HG02642 (cell line): ENCODE results near the gene FFAR4.
A peak's percentile ranks its signal among the peaks of the same experiment; 100 is the strongest.
"Not testable (repeated sequence)": the region's sequence is repeated elsewhere in the genome, so short reads cannot be mapped to it uniquely, and the experiment has no call there.

Source experiments
- ATAC-seq: cut with Tn5 transposase; IDR thresholded peaks from one replicate; pipeline ENCODE4 v1.9.1; 2021; ENCODE audit warnings: mild to moderate bottlenecking; ENCODE audit not compliant: unreplicated experiment, poor library complexity

FFAR4 gene

GRCh38 chr10:93566435-93567276 is at the start of gene FFAR4:
TSS of gene FFAR4 (plus strand) at chr10:93566665. CDS start at chr10:93566721, 56 bp downstream.
- ATAC-seq: no peak

DNA sequence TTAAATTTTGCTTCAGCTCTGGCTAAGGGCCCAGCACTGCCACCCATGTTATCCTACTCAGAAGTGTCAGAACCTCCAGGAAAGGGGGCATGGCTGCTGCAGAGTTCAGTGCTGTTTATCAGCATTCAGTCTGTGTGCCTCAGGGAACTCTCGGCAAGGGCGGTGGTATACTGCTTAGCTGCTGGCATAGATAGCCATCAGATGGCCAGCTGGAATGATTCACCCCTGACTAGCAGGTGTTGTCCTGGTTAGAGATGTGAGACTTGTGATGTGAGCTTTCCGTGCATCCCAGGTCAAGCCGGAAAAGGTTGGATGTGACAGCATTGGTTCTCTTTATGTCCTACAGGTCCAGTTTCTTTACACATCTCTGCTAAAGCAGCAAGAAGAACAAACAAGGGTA is 47.9 kb upstream of the FFAR4 start:
- no peak for ATAC-seq

DNA sequence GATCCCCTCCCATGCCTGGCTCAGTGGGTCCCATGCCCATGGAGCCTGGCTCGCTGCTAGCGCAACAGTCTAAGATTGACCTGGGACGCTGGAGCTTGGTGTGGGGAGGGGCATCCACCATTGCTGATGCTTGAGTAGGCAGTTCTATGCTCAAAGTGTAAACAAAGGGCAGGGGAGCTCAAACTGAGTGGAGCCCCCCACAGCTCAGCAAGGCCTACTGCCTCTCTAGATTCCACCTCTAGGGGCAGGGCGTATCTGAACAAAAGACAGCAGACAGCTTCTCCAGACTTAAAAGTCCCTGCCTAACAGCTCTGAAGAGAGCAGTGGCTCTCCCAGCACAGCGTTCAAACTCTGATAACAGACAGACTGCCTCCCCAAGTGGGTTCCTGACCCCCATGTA is 31.2 kb upstream of the FFAR4 start:
- no peak for ATAC-seq

- not testable (repeated sequence) for ATAC-seq
These were observed 25.6 kb upstream of the FFAR4 start for GRCh38 chr10:93540871-93541270.

DNA sequence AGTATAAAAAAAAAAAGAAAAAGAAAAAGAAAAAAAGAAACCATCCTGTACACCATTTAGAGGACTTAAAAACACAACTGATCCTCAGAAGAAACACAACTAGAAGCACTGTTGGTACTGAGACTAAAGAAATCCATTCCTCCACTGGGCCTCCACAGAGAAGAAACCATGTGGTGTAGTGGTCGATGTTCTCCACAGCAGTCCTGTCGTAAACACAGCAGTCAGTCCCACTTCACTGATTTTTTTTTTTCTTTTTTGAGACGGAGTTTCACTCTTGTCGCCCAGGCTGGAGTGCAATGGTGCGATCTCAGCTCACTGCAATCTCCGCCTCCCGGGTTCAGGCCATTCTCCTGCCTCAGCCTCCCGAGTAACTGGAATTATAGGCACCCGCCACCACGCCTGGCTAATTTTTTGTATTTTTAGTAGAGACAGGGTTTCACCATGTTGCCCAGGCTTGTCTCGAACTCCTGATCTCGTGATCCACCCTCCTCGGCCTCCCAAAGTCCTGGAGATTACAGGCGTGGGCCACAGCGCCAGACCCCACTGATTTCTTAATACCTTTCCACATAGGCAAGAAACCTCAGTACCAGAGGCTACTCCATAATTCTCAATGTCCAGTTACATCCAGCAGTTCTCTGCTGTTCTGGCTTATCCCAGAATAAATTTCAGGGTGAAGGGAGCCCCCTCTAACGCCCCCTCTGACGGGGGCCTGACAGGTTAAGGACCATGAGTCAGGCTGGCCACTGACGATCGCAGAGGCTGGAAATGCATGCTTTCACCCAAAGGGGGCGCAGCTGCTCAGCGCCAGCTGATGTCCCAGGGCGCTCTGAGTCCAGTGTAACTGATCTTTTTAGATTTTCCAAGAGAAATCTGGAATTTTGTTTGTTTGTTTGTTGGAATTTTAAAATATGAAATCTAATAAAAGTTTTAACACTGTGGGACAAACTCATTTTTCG is 24.8 kb upstream of the FFAR4 start:
- ATAC-seq: no peak

DNA sequence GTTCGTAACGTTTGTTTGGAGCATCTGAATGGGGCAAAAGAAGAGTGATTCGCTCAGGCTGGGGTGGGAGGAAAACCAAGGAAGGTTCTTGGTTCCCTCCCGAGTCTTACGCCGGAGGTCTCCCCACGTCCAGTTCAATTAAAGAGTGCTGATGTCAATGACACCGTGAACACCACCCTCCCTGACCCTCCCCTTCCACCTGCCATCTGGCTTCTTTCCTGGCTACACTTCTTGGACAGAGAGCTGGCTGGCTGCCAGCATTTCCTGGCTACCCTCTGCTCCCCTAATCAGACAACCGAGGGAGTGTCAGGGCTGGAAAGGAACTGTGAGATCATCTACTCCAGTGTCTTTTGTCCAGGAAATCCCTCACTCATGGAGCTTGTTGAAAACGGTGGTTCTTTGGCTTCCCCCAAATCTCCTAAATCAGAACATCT is 24.1 kb upstream of the FFAR4 start:
- ATAC-seq: no peak

- not testable (repeated sequence) for ATAC-seq
These were observed 19.5 kb upstream of the FFAR4 start for GRCh38 chr10:93546995-93547394.

DNA sequence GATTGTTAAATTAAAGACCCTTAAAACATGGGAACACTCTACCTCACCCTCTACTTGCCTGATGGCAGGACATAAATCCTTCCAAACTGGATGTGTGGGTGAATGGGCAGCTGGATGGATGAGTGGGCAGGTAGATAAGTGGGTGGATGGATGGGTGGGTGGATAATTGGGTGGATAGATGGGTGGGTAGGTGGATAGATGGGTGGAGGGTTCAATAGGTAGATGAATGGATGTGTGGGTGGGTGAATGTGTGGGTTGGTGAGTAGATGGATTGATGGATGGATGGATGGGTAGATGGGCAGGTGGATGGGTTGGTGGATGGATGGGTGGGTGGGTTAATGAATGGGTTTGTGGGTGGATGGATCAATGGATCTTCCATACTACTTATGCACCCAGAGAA is 18.9 kb upstream of the FFAR4 start:
- no peak for ATAC-seq

GRCh38 chr10:93548376-93549071 is 17.9 kb upstream of the FFAR4 start:
- ATAC-seq: no peak

GRCh38 chr10:93550606-93551005 is 15.9 kb upstream of the FFAR4 start:
- ATAC-seq: no peak

- no peak for ATAC-seq
These were observed 13.7 kb upstream of the FFAR4 start for GRCh38 chr10:93552780-93553179.

DNA sequence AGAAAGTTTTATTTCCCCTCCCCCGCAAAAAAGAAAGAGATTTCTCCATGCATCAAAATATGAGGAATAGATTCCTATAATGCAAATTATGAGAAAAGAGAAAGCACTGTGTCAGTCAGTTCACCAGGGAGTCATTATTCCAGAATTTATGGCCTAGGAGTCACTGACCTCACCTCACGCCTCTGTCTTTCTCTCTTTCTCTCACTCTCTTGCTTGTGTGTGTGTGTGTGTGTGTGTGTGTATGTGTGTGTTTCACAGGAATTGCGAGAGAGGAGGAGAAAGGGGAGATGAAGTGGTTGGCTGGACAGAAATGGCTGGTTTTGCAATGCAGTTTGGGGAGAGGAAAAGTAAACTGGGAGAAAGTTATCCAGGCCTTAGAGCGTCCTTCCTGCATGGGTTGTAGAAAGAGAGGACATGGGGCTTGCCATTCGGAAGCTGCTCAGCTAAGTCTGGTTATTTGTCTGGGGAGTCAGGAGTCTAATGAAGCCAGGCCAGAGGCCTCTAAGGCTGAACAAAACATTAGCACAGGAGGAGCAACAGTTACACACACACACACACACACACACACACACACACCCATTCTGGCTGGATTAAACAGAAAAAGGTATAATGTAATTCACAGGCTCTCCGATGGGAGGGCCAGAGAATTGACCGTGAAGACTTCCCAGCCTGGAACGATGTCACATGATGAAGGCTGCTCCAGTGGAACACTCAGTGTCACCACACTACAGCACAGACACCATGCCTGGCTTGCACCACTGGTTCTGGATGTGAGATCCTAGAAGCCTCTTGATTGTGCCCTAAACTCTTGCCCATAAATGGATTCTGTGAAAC is 12.8 kb upstream of the FFAR4 start:
- no peak for ATAC-seq

GRCh38 chr10:93554316-93554663 is 12.2 kb upstream of the FFAR4 start:
- ATAC-seq: no peak

- ATAC-seq: peak; percentile 56
These were observed 11.6 kb upstream of the FFAR4 start for GRCh38 chr10:93554760-93555432.

DNA sequence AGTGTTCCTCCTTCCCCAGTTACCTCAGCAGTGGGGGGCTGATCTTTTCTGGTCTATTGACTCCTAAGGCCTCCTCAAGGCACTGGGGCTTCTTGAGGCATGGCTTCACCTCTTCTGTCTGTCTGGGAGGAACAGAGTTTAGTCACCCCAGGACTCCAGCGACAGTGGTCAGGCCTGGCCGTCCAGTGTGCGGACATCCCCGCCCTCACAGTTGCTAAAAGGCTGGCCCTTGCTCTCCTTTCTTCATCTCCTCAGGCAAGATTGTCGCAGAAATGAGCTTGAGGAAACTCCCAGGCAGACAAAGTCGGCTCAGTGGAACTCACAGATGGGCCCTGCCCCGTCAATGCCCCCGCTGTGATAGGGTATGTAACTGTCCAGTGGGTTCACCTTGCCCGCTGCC is 7.0 kb upstream of the FFAR4 start:
- no peak for ATAC-seq

DNA sequence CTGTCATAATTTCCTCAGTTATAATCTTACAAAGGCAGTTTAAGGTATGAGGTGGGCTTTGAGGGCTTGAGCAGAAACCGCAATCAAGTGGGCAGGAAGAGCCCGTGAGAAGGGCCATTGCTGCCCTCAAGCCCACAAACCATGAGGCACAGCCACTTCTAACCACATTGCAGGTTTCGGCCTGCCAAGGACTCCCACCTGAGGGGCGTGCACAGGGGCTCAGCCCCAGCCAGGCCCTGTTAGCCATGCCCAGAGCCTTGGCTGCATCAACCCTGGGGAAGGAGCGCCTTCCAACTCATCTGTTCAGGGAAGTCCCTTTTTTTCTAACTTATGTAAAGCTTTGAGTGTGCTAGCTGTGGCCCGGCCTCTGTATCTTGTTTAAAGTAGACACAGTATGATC is 5.9 kb upstream of the FFAR4 start:
- no peak for ATAC-seq

GRCh38 chr10:93565446-93565845 is 1.0 kb upstream of the FFAR4 start:
- no peak for ATAC-seq

GRCh38 chr10:93567277-93568104 is 1.0 kb downstream of the FFAR4 start:
- no peak for ATAC-seq

GRCh38 chr10:93568105-93568390 is 1.6 kb downstream of the FFAR4 start:
- no peak for ATAC-seq
